ENCODE measurements around the gene MAPK13.
A peak's percentile ranks its signal among the peaks of the same experiment; 100 is the strongest.
"Not testable (repeated sequence)": the region's sequence is repeated elsewhere in the genome, so short reads cannot be mapped to it uniquely, and the experiment has no call there.

The MAPK13 gene

DNA sequence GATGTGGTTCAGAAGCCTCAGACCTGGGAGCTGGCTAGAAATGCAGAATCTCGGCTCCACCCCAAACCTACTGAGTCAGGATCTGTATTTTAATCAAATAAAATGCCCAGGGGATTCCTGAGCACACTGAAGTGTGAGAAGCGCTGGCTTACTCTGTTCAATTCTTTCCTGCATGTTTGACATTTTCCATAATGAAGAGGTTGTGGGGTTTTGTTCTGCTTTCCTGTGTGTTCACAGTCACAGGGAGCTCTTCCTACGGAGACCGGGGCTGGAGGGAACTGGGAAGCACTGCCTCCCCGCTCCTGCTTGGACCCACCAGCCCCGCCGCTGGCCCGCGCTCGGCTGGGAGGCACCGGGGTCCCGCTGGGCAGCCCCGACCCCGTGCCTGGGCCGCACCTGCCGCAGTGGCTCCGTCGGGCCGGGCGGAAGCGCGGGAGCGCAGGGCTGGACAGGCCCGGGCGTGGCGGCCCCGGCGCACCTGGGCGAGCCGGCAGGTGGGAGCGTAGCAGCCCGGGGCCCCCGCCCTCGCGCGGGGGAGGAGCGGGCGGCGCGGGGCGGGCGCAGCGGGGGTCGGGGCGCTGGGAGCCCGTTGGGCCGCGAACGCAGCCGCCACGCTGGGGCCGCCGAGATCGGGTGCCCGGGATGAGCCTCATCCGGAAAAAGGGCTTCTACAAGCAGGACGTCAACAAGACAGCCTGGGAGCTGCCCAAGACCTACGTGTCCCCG, at the start of gene MAPK13:
Gene MAPK13, plus strand, starts transcription at position 573 of the 726 bp plus-strand sequence. Its CDS starts 70 bp downstream, at position 643.
- Histone ChIP-seq H3K4me1 (ENCODE audit: insufficient read depth, low read length) (peaks cover 26% of the 10 kb centered on the region), H3K9ac (ENCODE audit: low read depth, low read length) (peak within 1 kb of the TSS; percentile 64), H3K36me3 (ENCODE audit: insufficient read depth, low read length) (no peaks in the 10 kb centered on the region; the same call in 1 of the 2 replicates), H3K9me3 (ENCODE audit: control insufficient read depth, insufficient read depth, low read length) (no peaks in the 10 kb centered on the region)

DNA sequence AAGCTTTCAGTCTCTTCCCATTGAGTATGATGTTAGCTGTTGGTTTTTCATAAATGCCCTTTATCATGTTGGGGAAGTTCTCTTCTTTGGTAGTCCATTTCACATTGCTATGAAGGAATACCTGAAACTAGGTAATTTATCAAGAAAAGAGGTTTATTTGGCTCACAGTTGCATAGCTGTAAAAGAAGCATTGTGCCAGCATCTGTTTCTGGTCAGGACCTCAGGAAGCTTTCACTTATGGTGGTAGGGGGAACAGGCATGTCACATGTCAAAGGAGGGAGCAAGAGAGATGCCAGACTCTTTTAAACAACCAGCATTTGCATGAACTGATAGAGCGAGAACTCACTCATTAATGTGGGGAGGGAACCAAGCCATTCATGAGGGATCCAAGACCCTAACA, 48.0 kb upstream of the MAPK13 start:
- Histone ChIP-seq H3K9ac (ENCODE audit: low read depth, low read length) (no peak overlapping the region), H3K9me3 (ENCODE audit: control insufficient read depth, insufficient read depth, low read length) (peaks cover 15% of the 10 kb centered on the region; the same call in 1 of the 2 replicates), H3K36me3 (ENCODE audit: insufficient read depth, low read length) (peaks cover 18% of the 10 kb centered on the region), H3K4me1 (ENCODE audit: insufficient read depth, low read length) (no peaks in the 10 kb centered on the region)

DNA sequence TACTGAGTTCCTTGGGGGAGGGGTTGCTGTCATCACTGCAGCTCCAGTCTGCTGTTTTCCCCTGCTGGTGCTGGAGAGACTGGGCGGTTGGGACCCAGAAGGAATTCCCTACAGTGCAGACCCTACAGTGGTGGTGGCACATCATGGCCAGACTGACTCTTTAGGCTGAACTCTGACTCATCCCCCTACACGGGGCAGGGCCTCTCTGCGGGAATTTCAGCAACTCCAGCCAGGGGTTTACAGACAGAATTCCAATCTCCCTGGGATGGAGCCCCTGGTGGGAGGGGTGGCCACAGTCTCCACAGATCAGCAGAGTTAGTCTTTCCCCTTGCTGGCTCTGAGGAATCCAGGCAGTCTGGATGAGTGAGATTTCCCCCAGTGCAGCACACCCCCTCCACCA, 46.9 kb upstream of the MAPK13 start:
- H3K9me3 ChIP-seq (ENCODE audit: control insufficient read depth, insufficient read depth, low read length) = peaks cover 15% of the 10 kb centered on the region; the same call in 1 of the 2 replicates
- H3K4me1 ChIP-seq (ENCODE audit: insufficient read depth, low read length) = no peaks in the 10 kb centered on the region
- H3K36me3 ChIP-seq (ENCODE audit: insufficient read depth, low read length) = peaks cover 18% of the 10 kb centered on the region
- no peak overlapping the region for H3K9ac ChIP-seq (ENCODE audit: low read depth, low read length)

DNA sequence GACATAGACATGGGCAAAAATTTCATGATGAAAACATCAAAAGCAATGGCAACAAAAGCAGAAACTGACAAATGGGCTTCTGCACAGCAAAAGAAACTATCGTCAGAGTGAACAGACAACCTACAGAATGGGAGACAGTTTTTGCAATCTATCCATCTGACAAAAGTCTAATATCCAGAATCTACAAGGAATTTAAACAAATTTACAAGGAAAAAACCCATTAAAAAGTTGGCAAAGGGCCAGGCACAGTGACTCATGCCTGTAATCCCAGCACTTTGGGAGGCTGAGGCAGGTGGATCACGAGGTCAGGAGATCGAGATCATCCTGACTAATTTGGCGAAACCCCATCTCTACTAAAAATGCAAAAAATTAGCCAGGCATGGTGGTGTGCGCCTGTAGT, 42.1 kb upstream of the MAPK13 start:
- H3K36me3 ChIP-seq (ENCODE audit: insufficient read depth, low read length); H3K4me1 ChIP-seq (ENCODE audit: insufficient read depth, low read length); H3K9ac ChIP-seq (ENCODE audit: low read depth, low read length); H3K9me3 ChIP-seq (ENCODE audit: control insufficient read depth, insufficient read depth, low read length): not testable (repeated sequence)

DNA sequence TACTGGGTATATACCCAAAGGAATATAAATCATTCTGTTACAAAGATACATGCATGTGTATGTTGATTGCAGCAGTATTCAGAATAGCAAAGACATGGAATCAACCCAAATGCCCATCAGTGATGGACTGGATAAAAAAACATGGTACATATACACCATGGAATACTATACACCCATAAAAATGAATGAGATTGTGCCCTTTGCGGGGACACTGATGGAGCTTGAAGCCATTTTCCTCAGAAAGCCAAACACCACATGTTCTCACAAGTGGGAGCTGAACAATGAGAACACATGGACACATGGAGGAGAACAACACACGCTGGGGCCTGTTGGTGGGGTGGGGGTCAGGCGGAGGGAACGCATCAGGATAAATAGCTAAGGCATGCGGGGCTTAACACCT, 41.3 kb upstream of the MAPK13 start:
- H3K4me1 ChIP-seq (ENCODE audit: insufficient read depth, low read length) = no peaks in the 10 kb centered on the region
- H3K9ac ChIP-seq (ENCODE audit: low read depth, low read length) = no peak overlapping the region
- no peaks in the 10 kb centered on the region; the same call in 1 of the 2 replicates for H3K36me3 ChIP-seq (ENCODE audit: insufficient read depth, low read length)
- H3K9me3 ChIP-seq (ENCODE audit: control insufficient read depth, insufficient read depth, low read length) = no peaks in the 10 kb centered on the region; the same call in 1 of the 2 replicates

DNA sequence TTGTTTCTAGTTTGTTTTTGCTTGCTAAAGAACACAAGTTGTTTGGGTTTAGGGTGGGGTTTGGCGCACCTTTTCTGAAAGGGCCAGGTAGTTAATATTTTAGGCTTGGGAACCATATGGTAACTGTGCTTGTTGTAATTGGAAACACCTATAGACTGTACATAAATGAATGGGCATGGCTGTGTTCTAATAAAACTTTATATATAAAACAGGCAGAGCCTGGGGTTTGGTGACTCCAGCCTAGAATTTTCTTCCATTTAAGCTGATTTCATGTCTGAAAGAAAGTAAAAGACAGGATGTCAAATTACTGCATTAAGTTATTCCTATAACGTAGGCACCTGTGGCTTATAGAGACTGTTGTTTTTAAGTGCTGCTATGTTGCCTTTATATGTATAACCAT, 36.1 kb upstream of the MAPK13 start:
- H3K4me1 ChIP-seq (ENCODE audit: insufficient read depth, low read length) = peaks cover 5% of the 10 kb centered on the region; the same call in 1 of the 2 replicates
- no peaks in the 10 kb centered on the region; the same call in none of the 2 replicates for H3K36me3 ChIP-seq (ENCODE audit: insufficient read depth, low read length)
- no peak overlapping the region for H3K9ac ChIP-seq (ENCODE audit: low read depth, low read length)
- H3K9me3 ChIP-seq (ENCODE audit: control insufficient read depth, insufficient read depth, low read length) = no peaks in the 10 kb centered on the region

DNA sequence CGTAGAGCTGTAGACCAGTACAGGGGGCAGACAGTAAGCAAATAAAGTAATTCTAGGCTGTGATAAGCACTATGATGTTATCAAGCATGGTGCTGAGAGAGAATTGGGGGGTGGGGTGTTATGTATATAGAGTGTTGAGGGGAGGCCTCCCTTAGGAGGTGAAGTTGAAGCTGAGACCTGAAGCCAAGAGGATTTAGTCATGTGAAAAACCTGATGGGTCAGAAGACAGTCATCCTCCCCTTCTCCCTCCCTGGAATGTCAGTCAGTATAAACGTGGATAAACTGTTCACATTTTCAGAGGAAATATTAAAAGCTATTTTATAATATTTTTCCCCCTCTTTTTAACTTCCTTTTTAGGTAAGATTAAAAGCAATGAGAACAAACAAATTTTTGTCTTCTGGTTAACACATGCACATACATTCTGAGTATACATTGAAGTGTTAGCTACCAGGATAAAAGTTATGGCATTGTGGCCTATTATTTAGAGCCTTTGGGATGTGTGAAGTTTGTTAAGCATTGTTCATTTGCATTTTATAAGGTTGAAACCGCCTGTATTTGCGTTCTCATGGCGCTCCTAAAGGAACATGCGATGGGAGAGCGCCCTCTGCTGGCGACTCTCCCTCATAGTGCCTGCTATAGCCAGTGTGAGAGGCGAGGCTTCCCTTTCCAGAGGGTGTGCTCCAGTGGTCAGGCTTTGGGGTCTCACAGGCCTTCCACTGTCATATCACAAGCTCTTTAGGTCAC, 35.4 kb upstream of the MAPK13 start:
- H3K36me3 ChIP-seq (ENCODE audit: insufficient read depth, low read length) = no peaks in the 10 kb centered on the region; the same call in none of the 2 replicates
- no peak overlapping the region for H3K9ac ChIP-seq (ENCODE audit: low read depth, low read length)
- H3K4me1 ChIP-seq (ENCODE audit: insufficient read depth, low read length) = peaks cover 5% of the 10 kb centered on the region; the same call in 1 of the 2 replicates
- H3K9me3 ChIP-seq (ENCODE audit: control insufficient read depth, insufficient read depth, low read length) = no peaks in the 10 kb centered on the region

DNA sequence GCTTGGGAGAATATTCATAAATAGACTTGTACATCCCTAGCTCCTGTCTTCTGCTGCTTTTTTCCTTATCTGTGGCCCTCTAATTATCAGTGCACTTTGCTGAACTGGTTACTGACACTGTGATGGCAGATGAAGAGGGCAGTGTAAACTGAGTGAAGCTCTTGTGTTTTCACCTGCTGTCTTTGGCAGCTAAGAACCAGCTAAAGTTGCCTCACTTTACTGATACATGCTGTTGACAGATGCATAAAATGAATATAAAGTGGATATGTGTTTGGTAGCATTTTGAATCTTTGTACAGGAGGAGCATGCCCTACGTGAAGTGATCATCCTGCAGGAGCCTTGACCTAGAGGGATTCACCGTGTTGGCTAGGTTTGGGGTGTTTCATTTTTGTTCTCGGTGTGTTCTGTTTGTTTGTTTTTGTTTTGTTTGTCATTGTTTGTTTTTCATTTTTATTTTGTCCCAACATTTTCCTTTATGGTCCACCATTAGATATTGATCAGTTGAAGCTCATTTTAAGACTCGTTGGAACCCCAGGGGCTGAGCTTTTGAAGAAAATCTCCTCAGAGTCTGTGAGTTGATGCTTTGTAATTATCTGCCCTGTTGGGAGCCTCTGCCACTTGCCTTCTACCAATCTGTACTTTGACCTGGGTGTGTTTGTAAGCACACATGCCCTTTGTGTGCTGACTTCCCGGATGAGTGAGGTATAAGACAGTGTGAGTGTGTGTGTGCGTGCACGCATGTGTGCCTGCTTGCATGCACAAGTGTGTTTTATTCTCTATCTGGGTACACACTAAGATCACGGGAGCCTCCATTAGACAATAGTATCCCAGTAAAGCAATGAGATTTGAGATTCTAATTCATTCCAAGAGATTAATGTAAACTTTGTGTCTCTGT, 34.6 kb upstream of the MAPK13 start:
- peaks cover 5% of the 10 kb centered on the region; the same call in 1 of the 2 replicates for H3K4me1 ChIP-seq (ENCODE audit: insufficient read depth, low read length)
- no peaks in the 10 kb centered on the region for H3K9me3 ChIP-seq (ENCODE audit: control insufficient read depth, insufficient read depth, low read length)
- no peak overlapping the region for H3K9ac ChIP-seq (ENCODE audit: low read depth, low read length)
- peaks cover 3% of the 10 kb centered on the region for H3K36me3 ChIP-seq (ENCODE audit: insufficient read depth, low read length)

DNA sequence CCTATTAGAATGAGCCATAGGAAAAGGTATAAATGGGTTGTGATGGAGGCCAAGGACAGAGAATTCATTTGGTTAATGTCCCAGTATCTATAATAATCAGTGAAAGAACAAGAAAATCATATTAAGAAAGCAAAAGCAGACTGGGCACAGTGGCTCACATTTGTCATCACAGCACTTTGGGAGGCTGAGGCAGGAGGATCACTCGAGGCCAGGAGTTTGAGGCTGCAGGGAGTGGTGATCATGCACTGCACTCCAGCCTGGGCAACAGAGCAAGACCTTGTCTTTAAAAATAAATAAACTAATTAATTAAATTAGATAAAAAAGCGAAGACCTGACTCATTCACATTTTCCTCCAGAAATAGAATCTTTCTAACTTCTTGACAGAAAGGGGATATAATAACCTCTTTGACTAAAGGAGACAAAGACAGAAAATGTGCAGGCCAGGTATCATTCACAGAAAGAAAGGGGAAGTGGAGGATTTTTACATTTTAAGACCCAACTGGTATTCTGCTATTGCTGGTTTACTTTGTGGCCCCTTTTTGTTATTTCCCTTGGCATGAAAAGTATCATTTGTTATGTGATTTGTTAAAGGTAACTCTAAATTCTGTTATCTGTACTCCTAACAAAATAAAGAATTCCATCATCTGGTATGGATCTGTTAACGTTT, 31.9 kb upstream of the MAPK13 start:
- no peak overlapping the region for H3K9ac ChIP-seq (ENCODE audit: low read depth, low read length)
- H3K36me3 ChIP-seq (ENCODE audit: insufficient read depth, low read length) = peaks cover 3% of the 10 kb centered on the region; the same call in 1 of the 2 replicates
- H3K9me3 ChIP-seq (ENCODE audit: control insufficient read depth, insufficient read depth, low read length) = no peaks in the 10 kb centered on the region
- peaks cover 5% of the 10 kb centered on the region; the same call in 1 of the 2 replicates for H3K4me1 ChIP-seq (ENCODE audit: insufficient read depth, low read length)

DNA sequence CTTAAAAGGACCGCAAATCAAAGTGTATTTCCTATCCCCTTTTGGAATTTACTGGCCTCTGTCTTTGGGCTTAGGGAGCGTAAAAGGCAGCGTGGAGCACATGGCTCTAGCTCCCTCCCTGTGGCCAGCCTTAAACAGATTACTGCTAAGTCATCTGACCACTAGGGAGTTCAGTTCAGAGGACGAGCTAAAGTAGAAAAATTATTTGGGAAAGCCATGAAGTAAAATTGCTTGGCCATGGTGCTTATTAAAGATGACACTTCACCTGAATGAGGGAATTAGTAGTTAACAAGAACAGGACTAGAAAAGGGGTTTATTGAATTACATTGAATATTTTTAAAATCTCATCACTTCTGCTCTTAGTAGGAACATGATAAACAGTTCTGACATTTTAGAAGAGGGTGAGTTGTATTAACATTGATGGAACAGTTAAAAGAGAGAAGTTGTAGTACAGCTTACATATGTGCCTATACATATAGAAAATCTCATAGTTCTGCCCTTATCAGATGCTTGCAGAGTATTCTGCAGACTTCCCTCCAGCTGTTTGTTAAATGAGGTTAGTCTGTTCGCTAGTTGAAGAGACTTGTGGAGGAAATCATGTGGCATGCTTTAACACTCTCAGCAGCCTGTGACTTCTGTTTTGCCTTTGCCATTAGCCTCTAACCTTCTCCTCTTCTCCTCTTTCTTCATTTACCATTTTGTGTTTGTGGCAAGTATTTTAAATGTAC, 31.2 kb upstream of the MAPK13 start:
- H3K9ac ChIP-seq (ENCODE audit: low read depth, low read length) = no peak overlapping the region
- H3K9me3 ChIP-seq (ENCODE audit: control insufficient read depth, insufficient read depth, low read length) = no peaks in the 10 kb centered on the region
- peaks cover 3% of the 10 kb centered on the region; the same call in 1 of the 2 replicates for H3K36me3 ChIP-seq (ENCODE audit: insufficient read depth, low read length)
- peaks cover 5% of the 10 kb centered on the region; the same call in 1 of the 2 replicates for H3K4me1 ChIP-seq (ENCODE audit: insufficient read depth, low read length)

DNA sequence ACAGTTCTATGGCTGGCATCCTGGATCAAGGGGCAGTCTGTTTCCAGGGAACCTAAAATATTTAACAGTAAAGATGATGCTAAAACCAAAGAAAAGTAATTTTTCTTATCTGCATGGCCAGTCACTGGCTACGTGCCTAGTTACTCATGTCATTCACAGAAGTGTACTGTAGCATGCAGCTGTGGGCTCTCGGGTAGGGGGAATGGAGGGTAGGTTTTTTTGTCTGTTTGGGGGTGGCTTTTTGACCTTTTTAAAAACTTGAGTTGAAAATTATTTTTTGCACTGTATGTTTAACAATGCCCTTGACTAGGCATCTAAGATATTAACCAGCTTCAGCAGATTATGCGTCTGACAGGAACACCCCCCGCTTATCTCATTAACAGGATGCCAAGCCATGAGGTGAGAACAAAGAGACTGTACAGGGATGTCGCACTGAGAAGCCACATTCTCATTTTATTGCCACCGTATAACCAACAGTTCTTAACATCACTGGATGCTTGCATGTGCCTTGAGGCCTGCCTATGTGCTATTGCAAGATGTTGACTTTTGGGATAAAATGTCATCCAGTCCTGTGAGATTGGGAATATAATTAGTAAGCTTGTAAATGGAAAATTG, 30.3 kb upstream of the MAPK13 start:
- H3K9me3 ChIP-seq (ENCODE audit: control insufficient read depth, insufficient read depth, low read length) = no peaks in the 10 kb centered on the region
- H3K4me1 ChIP-seq (ENCODE audit: insufficient read depth, low read length) = peaks cover under 1% of the 10 kb centered on the region; the same call in 1 of the 2 replicates
- no peak overlapping the region for H3K9ac ChIP-seq (ENCODE audit: low read depth, low read length)
- peaks cover 3% of the 10 kb centered on the region; the same call in 1 of the 2 replicates for H3K36me3 ChIP-seq (ENCODE audit: insufficient read depth, low read length)

DNA sequence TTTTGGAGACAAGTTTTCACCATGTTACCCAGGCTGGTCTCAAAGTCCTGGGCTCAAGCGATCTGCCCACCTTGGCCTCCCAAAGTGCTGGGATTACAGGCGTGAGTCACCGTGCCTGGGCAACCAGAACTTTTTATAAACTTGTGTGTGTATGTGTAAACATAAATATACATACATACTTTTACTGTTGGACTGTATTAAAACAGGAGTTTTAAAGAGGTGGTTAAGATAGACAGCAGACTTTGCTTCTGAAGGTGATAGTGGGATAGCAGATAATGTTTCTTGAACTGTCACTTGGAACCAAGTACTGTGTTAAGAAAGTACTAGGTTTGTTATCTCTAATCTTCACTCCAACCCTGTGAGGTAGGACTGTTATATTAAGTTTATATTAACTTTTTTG, 28.6 kb upstream of the MAPK13 start:
- Histone ChIP-seq H3K9ac (ENCODE audit: low read depth, low read length) (no peak overlapping the region), H3K4me1 (ENCODE audit: insufficient read depth, low read length) (no peaks in the 10 kb centered on the region), H3K9me3 (ENCODE audit: control insufficient read depth, insufficient read depth, low read length) (no peaks in the 10 kb centered on the region), H3K36me3 (ENCODE audit: insufficient read depth, low read length) (peaks cover 3% of the 10 kb centered on the region; the same call in 1 of the 2 replicates)

DNA sequence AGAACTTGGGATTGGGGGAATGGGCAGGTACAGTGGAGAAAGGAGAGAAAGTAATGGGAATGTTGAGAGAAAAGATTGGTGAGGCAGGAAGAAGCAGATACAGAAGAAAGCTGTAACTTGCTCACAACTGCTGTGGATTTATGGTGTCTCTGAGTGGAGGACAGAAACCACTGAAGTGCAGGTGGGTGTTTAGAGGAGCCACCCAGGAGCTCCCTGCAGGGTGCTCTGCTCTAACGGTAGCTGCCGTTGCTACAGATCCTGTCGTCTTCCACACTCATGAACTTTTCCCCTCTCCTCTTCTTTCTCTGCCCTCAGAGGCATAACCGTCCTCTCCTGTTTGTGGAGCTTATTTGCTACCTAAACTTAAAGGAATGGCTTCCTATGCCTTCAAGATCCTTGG, 27.5 kb upstream of the MAPK13 start:
- no peaks in the 10 kb centered on the region for H3K4me1 ChIP-seq (ENCODE audit: insufficient read depth, low read length)
- H3K9me3 ChIP-seq (ENCODE audit: control insufficient read depth, insufficient read depth, low read length) = no peaks in the 10 kb centered on the region
- peaks cover 7% of the 10 kb centered on the region for H3K36me3 ChIP-seq (ENCODE audit: insufficient read depth, low read length)
- no peak overlapping the region for H3K9ac ChIP-seq (ENCODE audit: low read depth, low read length)

All from ES-I3 (cell line).